Prostate gland (tissue), 2 donors: ENCODE data around the gene EBF3.

Experiments used
- CTCF ChIP-seq, 4 experiments: fragments of 200-600 bp in 2 of 4; fragments of 450-650 bp in 2 of 4; sonication (generic) in 2 of 4; IDR thresholded peaks; 1 replicate in 3 of 4; 2 replicates in 1 of 4; pipeline ENCODE4 v1.5.1; 2016 to 2019; ENCODE audit warnings: antibody characterized with exemption in 4 of 4, mild to moderate bottlenecking in 2 of 4, moderate library complexity in 2 of 4
- POLR2A ChIP-seq: fragments of 450-650 bp; IDR thresholded peaks from one replicate; pipeline ENCODE4 v1.6.1; 2016; ENCODE audit warnings: antibody characterized with exemption, mild to moderate bottlenecking
- POLR2AphosphoS5 ChIP-seq: sonication (generic); formaldehyde crosslinking; IDR thresholded peaks from one replicate; pipeline ENCODE4 v1.6.1; 2017; ENCODE audit warnings: antibody characterized with exemption

GRCh38 chr10:129939416-129940275 is 24.4 kb downstream of the EBF3 start:
- TF ChIP-seq CTCF (IDR thresholded peaks at IDR 0.05) (no peak), POLR2A (no peak), POLR2AphosphoS5 (no peak)
